Naive thymus-derived CD8-positive, alpha-beta T cell (primary cell): Measurements from ENCODE around the gene CHCHD4. TPM values are rescaled to one million over a fixed set of nuclear protein-coding genes. Genes with fewer than 3 reads are reported as not detected.

Experiments used
- ATAC-seq, 2 donors: fragments of 150-1000 bp; cut with Tn5 transposase in 1 of 2; sonication (Bioruptor Pico), chemical (Tn5 transposase) in 1 of 2; 1 replicate in 1 of 2; 2 replicates in 1 of 2; pipeline ENCODE4 v1.10.0; 2021; ENCODE audit warnings: mild to moderate bottlenecking in 2 of 2, moderate library complexity in 2 of 2
- POLR2A ChIA-PET: fragments of 350-600 bp; sonication (Branson Sonifier 250); formaldehyde crosslinking; loops from one replicate; lab custom pipeline; 2021; ENCODE audit warnings: antibody characterized with exemption; lab: Charles Lee
- DNase-seq, 10 donors: peaks; one replicate each; pipeline versions ENCODE4 v3.0.0 to v3.0.0-alpha.2; 2020 to 2022
- H3K27ac Mint-ChIP-seq, 10 donors: one replicate each; pipeline ENCODE4 v1.8.0; 2020 to 2022; ENCODE audit warnings: mild to moderate bottlenecking in 10 of 10, mixed read lengths in 10 of 10, moderate library complexity in 4 of 10, inconsistent platforms in 1 of 10
- H3K27me3 Mint-ChIP-seq, 5 donors: one replicate each; pipeline ENCODE4 v1.8.0; 2021 to 2022; ENCODE audit warnings: mixed read lengths in 5 of 5
- H3K36me3 Mint-ChIP-seq, 3 donors: one replicate each; pipeline ENCODE4 v1.8.0; 2020 to 2022; ENCODE audit warnings: mixed read lengths in 3 of 3, mild to moderate bottlenecking in 2 of 3, inconsistent platforms in 1 of 3
- H3K4me1 Mint-ChIP-seq, 4 donors: one replicate each; pipeline ENCODE4 v1.8.0; 2021 to 2022; ENCODE audit warnings: mixed read lengths in 4 of 4
- H3K4me3 Mint-ChIP-seq, 10 donors: one replicate each; pipeline ENCODE4 v1.8.0; 2020 to 2022; ENCODE audit warnings: mild to moderate bottlenecking in 10 of 10, mixed read lengths in 10 of 10, moderate library complexity in 6 of 10, inconsistent platforms in 1 of 10
- H3K9me3 Mint-ChIP-seq, 9 donors: one replicate each; pipeline ENCODE4 v1.8.0; 2020 to 2022; ENCODE audit warnings: mixed read lengths in 9 of 9, mild to moderate bottlenecking in 3 of 9, inconsistent platforms in 1 of 9, moderate library complexity in 1 of 9
- polyA plus RNA-seq, 3 donors: library from polyadenylated mRNA; unstranded; fragments of 300-500 nt; fragmentation: Illumina TruSeq; gene quantifications; one replicate each; pipeline ENCODE4 v1.2.3, GENCODE V29; 2021
- total RNA-seq, 8 experiments: library from RNA in 2 of 8; stranded (reverse) in 2 of 8; gene quantifications; one replicate each; pipeline ENCODE4 v1.2.3 and lab custom pipeline; 2021 to 2026

CHCHD4 gene
- total and polyA plus RNA-seq, 5 experiments from 2014 or later: 6.8 to 15.8 (median 9.6) TPM

- peak overlapping the region in 3 of 10 donors; percentile 14 to 41 (median 22) for H3K27ac Mint-ChIP-seq
- H3K27me3 Mint-ChIP-seq: no peaks in the 10 kb centered on the region
- DNase-seq: no peak
- H3K4me1 Mint-ChIP-seq: peaks cover 22 to 51% (median 32%) of the 10 kb centered on the region in 4 donors
- peaks cover 0 to 13% (median 9%) of the 10 kb centered on the region in 9 donors for H3K9me3 Mint-ChIP-seq
- H3K4me3 Mint-ChIP-seq: peak overlapping the region in 1 of 10 donors; percentile 15
- no peak for ATAC-seq
- POLR2A ChIA-PET: interaction anchor here (0.6 to 0.9 kb wide), 2 partner anchors 21 to 737 kb away, joined by 3 read pairs; partner anchors contain the start of genes LSM3 and XPC
- peaks cover 25 to 97% (median 53%) of the 10 kb centered on the region in 3 donors for H3K36me3 Mint-ChIP-seq
Measured at GRCh38 chr3:14156843-14157561, 32.3 kb upstream of the CHCHD4 start.

- no peaks in the 10 kb centered on the region for H3K27me3 Mint-ChIP-seq
- DNase-seq: no peak
- peaks cover 17 to 92% (median 45%) of the 10 kb centered on the region in 3 donors for H3K36me3 Mint-ChIP-seq
- POLR2A ChIA-PET: no interaction called here
- peak overlapping the region in 2 of 10 donors; percentile 23 to 60 for H3K4me3 Mint-ChIP-seq
- no peak for ATAC-seq
- peaks cover 22 to 51% (median 32%) of the 10 kb centered on the region in 4 donors for H3K4me1 Mint-ChIP-seq
- peaks cover 0 to 5% (median 3%) of the 10 kb centered on the region in 9 donors for H3K9me3 Mint-ChIP-seq
- H3K27ac Mint-ChIP-seq: peak overlapping the region in 8 of 10 donors; percentile 22 to 88 (median 73)
Measured at GRCh38 chr3:14156201-14156600, 31.5 kb upstream of the CHCHD4 start.

GRCh38 chr3:14154895-14155440 is 30.3 kb upstream of the CHCHD4 start:
- Mint-ChIP-seq H3K27ac (peak overlapping the region in 7 of 10 donors; percentile 12 to 78 (median 40)), H3K27me3 (no peaks in the 10 kb centered on the region), H3K4me3 (peak overlapping the region in 1 of 10 donors; percentile 28), H3K9me3 (no peaks in the 10 kb centered on the region), H3K36me3 (peaks cover 8 to 87% (median 33%) of the 10 kb centered on the region in 3 donors), H3K4me1 (peaks cover 22 to 51% (median 32%) of the 10 kb centered on the region in 4 donors)
- POLR2A ChIA-PET: no interaction called here
- no peak for DNase-seq
- no peak for ATAC-seq

- DNase-seq (no peak), ATAC-seq (no peak)
- Mint-ChIP-seq H3K4me3 (no peak overlapping the region), H3K36me3 (peaks cover 8 to 83% (median 28%) of the 10 kb centered on the region in 3 donors), H3K27ac (peak overlapping the region in 5 of 10 donors; percentile 12 to 79 (median 77)), H3K4me1 (peaks cover 22 to 51% (median 32%) of the 10 kb centered on the region in 4 donors), H3K9me3 (no peaks in the 10 kb centered on the region), H3K27me3 (no peaks in the 10 kb centered on the region)
- POLR2A ChIA-PET: no interaction called here
Measured at GRCh38 chr3:14154276-14154675, 29.6 kb upstream of the CHCHD4 start.

GRCh38 chr3:14153663-14154062 is 29.0 kb upstream of the CHCHD4 start:
- POLR2A ChIA-PET: interaction anchor here (1.2 to 1.3 kb wide), 2 partner anchors 8 to 14 kb away, joined by 3 read pairs; no protein-coding TSS in a partner anchor
- Mint-ChIP-seq H3K27me3 (no peaks in the 10 kb centered on the region), H3K4me1 (peaks cover 22 to 47% (median 30%) of the 10 kb centered on the region in 4 donors), H3K9me3 (no peaks in the 10 kb centered on the region), H3K27ac (peak overlapping the region in 8 of 10 donors; percentile 3 to 85 (median 54)), H3K4me3 (no peak overlapping the region), H3K36me3 (peaks cover 8 to 78% (median 23%) of the 10 kb centered on the region in 3 donors)
- DNase-seq (no peak), ATAC-seq (no peak)

GRCh38 chr3:14152963-14153355 is 28.3 kb upstream of the CHCHD4 start:
- Mint-ChIP-seq H3K27me3 (no peaks in the 10 kb centered on the region), H3K27ac (peak overlapping the region in 3 of 10 donors; percentile 20 to 73 (median 37)), H3K36me3 (peaks cover 8 to 76% (median 22%) of the 10 kb centered on the region in 3 donors), H3K4me1 (peaks cover 19 to 40% (median 27%) of the 10 kb centered on the region in 4 donors), H3K4me3 (no peak overlapping the region), H3K9me3 (no peaks in the 10 kb centered on the region)
- no peak for ATAC-seq
- POLR2A ChIA-PET: interaction anchor here (1.2 to 1.6 kb wide), 3 partner anchors 9 to 28 kb away, joined by 3 to 4 read pairs (median 3); partner anchors contain the start of genes CHCHD4 and TMEM43
- no peak for DNase-seq

GRCh38 chr3:14152233-14152962 is 27.7 kb upstream of the CHCHD4 start:
- DNase-seq (no peak), ATAC-seq (peak; percentile 38 to 44)
- H3K27ac Mint-ChIP-seq: peak overlapping the region in 7 of 10 donors; percentile 40 to 73 (median 59)
- peaks cover 8 to 75% (median 17%) of the 10 kb centered on the region in 3 donors for H3K36me3 Mint-ChIP-seq
- no peak overlapping the region for H3K4me3 Mint-ChIP-seq
- H3K4me1 Mint-ChIP-seq: peaks cover 17 to 34% (median 27%) of the 10 kb centered on the region in 4 donors
- POLR2A ChIA-PET: interaction anchor here (0.8 to 1.6 kb wide), 4 partner anchors 9 to 27 kb away, joined by 3 to 4 read pairs (median 3); partner anchors contain the start of genes CHCHD4, LSM3, TMEM43 and XPC
- no peaks in the 10 kb centered on the region for H3K27me3 Mint-ChIP-seq
- no peaks in the 10 kb centered on the region for H3K9me3 Mint-ChIP-seq

GRCh38 chr3:14151471-14152083 is 26.9 kb upstream of the CHCHD4 start:
- H3K27me3 Mint-ChIP-seq: no peaks in the 10 kb centered on the region
- peaks cover 8 to 75% (median 17%) of the 10 kb centered on the region in 3 donors for H3K36me3 Mint-ChIP-seq
- H3K9me3 Mint-ChIP-seq: no peaks in the 10 kb centered on the region
- POLR2A ChIA-PET: interaction anchor here (0.8 to 1.6 kb wide), 2 partner anchors 26 to 27 kb away, joined by 3 to 4 read pairs; partner anchors contain the start of genes CHCHD4, LSM3, TMEM43 and XPC
- H3K4me3 Mint-ChIP-seq: no peak overlapping the region
- peaks cover 14 to 27% (median 22%) of the 10 kb centered on the region in 4 donors for H3K4me1 Mint-ChIP-seq
- H3K27ac Mint-ChIP-seq: peak overlapping the region in 1 of 10 donors; percentile 25
- ATAC-seq (no peak), DNase-seq (no peak)

GRCh38 chr3:14150491-14151230 is 26.0 kb upstream of the CHCHD4 start:
- Mint-ChIP-seq H3K27ac (peak overlapping the region in 9 of 10 donors; percentile 61 to 87 (median 75)), H3K27me3 (no peaks in the 10 kb centered on the region), H3K4me1 (peaks cover 15 to 29% (median 20%) of the 10 kb centered on the region in 4 donors), H3K36me3 (peaks cover 8 to 73% (median 16%) of the 10 kb centered on the region in 3 donors), H3K4me3 (no peak overlapping the region), H3K9me3 (no peaks in the 10 kb centered on the region)
- POLR2A ChIA-PET: no interaction called here
- DNase-seq (no peak), ATAC-seq (no peak)

- POLR2A ChIA-PET: no interaction called here
- ATAC-seq (no peak), DNase-seq (no peak)
- Mint-ChIP-seq H3K4me1 (peaks cover 17 to 31% (median 23%) of the 10 kb centered on the region in 4 donors), H3K4me3 (no peak overlapping the region), H3K27me3 (no peaks in the 10 kb centered on the region), H3K36me3 (peaks cover 8 to 70% (median 16%) of the 10 kb centered on the region in 3 donors), H3K9me3 (no peaks in the 10 kb centered on the region), H3K27ac (peak overlapping the region in 6 of 10 donors; percentile 17 to 87 (median 74))
Measured at GRCh38 chr3:14150078-14150477, 25.4 kb upstream of the CHCHD4 start.
